ENCODE results near the gene SORCS2.

The SORCS2 gene

DNA sequence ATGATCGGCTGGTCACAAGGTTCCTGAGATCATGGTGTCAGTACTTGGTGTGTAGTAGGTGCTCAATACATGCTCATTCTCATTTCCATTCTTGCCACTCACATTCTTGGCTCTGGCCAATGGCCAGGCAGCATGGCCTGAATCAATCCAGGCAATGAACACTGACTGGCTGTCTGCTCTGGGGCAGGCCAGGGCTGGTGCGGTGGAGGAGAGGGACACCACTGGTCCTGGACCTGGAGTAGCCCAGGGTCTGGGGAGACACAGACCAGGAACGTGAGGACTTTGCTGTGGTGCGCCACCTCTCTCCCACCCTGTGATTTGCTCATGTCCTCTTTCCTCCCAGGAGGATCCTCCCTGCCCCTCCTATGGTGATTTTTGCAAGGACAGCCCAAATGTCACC, 122.9 kb downstream of the SORCS2 start:
- TF ChIP-seq, protein P1, sequence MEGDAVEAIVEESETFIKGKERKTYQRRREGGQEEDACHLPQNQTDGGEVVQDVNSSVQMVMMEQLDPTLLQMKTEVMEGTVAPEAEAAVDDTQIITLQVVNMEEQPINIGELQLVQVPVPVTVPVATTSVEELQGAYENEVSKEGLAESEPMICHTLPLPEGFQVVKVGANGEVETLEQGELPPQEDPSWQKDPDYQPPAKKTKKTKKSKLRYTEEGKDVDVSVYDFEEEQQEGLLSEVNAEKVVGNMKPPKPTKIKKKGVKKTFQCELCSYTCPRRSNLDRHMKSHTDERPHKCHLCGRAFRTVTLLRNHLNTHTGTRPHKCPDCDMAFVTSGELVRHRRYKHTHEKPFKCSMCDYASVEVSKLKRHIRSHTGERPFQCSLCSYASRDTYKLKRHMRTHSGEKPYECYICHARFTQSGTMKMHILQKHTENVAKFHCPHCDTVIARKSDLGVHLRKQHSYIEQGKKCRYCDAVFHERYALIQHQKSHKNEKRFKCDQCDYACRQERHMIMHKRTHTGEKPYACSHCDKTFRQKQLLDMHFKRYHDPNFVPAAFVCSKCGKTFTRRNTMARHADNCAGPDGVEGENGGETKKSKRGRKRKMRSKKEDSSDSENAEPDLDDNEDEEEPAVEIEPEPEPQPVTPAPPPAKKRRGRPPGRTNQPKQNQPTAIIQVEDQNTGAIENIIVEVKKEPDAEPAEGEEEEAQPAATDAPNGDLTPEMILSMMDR (conservative IDR thresholded peaks at IDR 0.05; ENCODE audit: low read length), result no peak
- no peak for DNase-seq (ENCODE audit: low read depth)
- no peak overlapping the region for H3K4me3 ChIP-seq (ENCODE audit: low read length)

DNA sequence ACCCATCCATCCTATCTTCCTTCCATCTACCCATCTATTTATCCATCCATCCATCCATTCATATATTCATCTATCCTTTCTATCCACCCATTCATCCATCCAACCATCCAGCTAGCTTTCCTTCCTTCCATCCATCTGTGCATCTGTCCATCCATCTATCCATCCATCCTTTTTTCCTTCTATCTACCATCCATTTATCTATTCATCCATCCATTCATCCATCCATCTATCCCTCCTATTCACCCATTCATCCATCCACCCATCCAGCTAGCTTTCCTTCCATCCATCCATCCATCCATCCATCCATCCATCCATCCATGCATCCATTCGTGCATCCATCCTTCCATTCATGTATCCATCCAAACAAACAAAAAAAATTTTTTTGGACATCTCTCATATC, 123.6 kb downstream of the SORCS2 start:
- TF ChIP-seq, protein P1 (conservative IDR thresholded peaks at IDR 0.05; ENCODE audit: low read length), result no peak
- no peak for DNase-seq (ENCODE audit: low read depth)
- no peak overlapping the region for H3K4me3 ChIP-seq (ENCODE audit: low read length)

DNA sequence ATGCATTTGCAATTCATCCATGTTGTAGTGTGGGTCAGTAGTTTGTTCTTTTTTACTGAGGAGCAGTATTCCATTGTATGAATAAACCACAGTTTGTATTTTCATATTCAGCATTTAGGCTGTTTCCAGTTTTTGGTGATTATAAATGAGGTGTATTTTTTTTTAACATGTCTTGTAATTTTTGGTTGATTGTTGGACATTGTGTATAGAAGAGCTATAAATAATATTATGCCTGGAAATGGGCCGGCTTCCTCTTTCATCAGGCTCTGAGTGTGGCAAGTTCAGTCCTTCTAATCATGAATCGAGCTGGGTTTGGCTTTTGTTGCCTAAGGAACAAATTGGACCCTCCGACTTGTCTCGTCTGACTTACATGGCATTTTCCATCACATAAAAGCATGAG, 126.7 kb downstream of the SORCS2 start:
- TF ChIP-seq, protein P1 (conservative IDR thresholded peaks at IDR 0.05; ENCODE audit: low read length), result no peak
- H3K4me3 ChIP-seq (ENCODE audit: low read length), result no peak overlapping the region
- DNase-seq (ENCODE audit: low read depth), result no peak

DNA sequence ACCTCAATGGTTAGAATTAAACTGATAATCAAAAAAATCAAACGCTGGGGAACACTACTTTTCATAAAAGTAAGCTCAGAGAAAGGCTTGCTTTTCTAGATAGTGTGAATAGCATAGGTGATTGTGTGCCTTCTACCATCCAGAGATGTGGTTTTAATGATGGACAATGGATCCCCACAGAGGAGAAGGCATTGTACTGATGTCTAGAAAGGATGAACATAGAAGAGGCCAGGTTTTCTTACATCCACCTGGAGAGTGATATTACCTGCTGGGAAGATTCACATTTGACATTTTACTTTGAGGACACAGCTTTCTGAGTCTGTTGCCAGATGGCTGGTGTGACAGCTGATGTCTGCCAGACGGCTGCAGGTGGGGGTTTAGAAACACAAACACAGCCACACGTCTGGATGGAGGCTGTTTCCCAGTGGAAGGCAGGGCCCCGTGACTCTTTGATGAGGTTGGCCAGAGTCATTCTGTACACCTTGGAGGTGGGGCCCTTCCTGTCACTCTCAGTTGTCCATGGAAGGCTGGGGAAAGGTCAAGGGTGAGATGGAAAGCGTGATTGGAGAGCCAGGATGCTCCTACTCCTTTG, 128.0 kb downstream of the SORCS2 start:
- TF ChIP-seq, protein P1 (conservative IDR thresholded peaks at IDR 0.05; ENCODE audit: low read length), result no peak
- H3K4me3 ChIP-seq (ENCODE audit: low read length), result no peak overlapping the region
- DNase-seq (ENCODE audit: low read depth), result no peak

DNA sequence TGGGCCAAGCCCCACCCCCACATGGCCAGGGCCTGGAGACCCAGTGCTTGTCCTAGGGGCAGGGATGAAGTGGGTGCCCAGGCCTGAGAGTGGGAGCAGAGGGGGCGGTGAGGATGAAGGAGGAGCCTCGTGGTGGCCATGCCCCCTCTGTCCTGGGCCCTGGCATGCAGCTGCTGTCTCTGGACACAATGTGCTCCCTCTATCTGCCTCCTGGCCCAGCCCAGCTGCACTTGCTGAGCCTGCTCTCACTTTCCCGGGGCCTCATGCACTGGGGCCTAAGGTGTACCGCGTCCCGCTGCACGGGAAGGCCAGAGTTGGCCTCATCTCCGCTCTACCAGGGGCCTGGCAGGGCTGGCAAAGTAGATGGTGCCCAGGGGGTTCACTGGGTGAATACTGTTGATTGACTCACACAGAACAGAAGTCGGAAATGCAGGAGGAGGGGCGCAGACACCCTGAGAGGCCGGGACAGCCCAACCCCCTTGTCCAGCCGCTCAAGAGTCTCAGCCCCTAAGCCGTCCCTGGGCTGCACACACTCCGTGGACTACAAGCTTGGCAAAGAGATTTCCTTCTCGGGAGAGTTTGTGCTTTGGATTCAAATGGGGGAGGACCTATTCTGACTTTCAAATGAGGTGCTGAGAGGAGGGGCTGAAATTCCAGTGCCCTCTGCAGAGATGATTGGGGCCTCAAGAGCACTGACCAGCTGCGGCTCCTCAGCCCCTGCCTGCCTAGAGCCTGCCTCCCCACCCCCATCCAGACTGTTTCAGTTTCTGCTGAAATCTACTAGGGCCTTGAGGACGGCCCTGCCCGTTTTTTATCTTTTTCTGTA, 130.0 kb downstream of the SORCS2 start:
- TF ChIP-seq, protein P1 (conservative IDR thresholded peaks at IDR 0.05; ENCODE audit: low read length), result no peak
- no peak overlapping the region for H3K4me3 ChIP-seq (ENCODE audit: low read length)
- no peak for DNase-seq (ENCODE audit: low read depth)

DNA sequence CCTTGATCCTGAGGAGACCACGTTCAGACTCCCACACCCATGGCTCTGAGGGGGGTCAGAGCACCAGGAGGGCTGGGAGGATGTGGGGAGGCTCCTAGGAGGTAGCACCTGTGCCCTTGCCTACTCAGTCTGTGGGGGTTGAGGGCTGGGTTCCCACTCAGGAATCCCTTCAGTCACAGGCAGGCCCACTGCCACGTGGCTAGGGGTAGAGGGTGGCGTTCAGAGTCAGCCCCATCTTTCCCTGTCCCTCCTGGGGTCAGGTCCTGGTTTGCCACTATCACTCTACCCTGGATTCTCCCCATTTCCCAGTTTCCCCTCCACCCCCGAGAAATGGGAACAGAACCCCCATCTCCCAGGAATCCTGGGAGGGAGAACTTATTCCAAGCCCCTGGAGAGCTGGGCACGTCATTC, 131.1 kb downstream of the SORCS2 start:
- DNase-seq (ENCODE audit: low read depth), result no peak
- no peak overlapping the region for H3K4me3 ChIP-seq (ENCODE audit: low read length)
- TF ChIP-seq, protein P1 (conservative IDR thresholded peaks at IDR 0.05; ENCODE audit: low read length), result no peak

Data from AG10803 (cell line).